IMR-90 (cell line): ENCODE results near the gene MPRIP.

Source experiments
- BHLHE40 ChIP-seq: fragments of 150-350 bp; IDR thresholded peaks from 2 replicates; pipeline ENCODE4 v1.6.1; 2016; ENCODE audit warnings: mild to moderate bottlenecking, low read depth, low read length
- CEBPB ChIP-seq: IDR thresholded peaks from 2 replicates; pipeline ENCODE4 v1.6.1; 2012; ENCODE audit warnings: low read depth, low read length, improper control_type of control experiment
- MAFK ChIP-seq: IDR thresholded peaks from 2 replicates; pipeline ENCODE4 v1.6.1; 2012; ENCODE audit warnings: low read depth, low read length, improper control_type of control experiment
- MAZ ChIP-seq: IDR thresholded peaks from 2 replicates; pipeline ENCODE4 v1.6.1; 2012; ENCODE audit warnings: low read depth, mild to moderate bottlenecking, low read length, improper control_type of control experiment, moderate library complexity, borderline replicate concordance
- POLR2A ChIP-seq: IDR thresholded peaks from 2 replicates; pipeline ENCODE4 v1.6.1; 2012; ENCODE audit warnings: mild to moderate bottlenecking, low read depth, low read length
- RAD21 ChIP-seq: IDR thresholded peaks from 2 replicates; pipeline ENCODE4 v1.6.1; 2012; ENCODE audit warnings: low read length, improper control_type of control experiment
- RFX5 ChIP-seq: IDR thresholded peaks from 2 replicates; pipeline ENCODE4 v1.8.0; 2012; ENCODE audit warnings: low read depth, mild to moderate bottlenecking, low read length, moderate library complexity
- SMC3 ChIP-seq: fragments of 150-350 bp; IDR thresholded peaks from 2 replicates; pipeline ENCODE4 v1.6.1; 2016; ENCODE audit warnings: low read depth, mild to moderate bottlenecking, antibody characterized with exemption, low read length, moderate library complexity
- TF ChIP-seq, protein P1 (sequence below): conservative IDR thresholded peaks from 2 replicates; pipeline ENCODE4 v1.5.1; 2012; ENCODE audit warnings: mild to moderate bottlenecking, low read depth, low read length, improper control_type of control experiment
- TF ChIP-seq, protein P2 (sequence below): fragments of 150-350 bp; IDR thresholded peaks from 2 replicates; pipeline ENCODE4 v1.6.1; 2016; ENCODE audit warnings: low read depth, mild to moderate bottlenecking, low read length, moderate library complexity, borderline replicate concordance

DNA sequence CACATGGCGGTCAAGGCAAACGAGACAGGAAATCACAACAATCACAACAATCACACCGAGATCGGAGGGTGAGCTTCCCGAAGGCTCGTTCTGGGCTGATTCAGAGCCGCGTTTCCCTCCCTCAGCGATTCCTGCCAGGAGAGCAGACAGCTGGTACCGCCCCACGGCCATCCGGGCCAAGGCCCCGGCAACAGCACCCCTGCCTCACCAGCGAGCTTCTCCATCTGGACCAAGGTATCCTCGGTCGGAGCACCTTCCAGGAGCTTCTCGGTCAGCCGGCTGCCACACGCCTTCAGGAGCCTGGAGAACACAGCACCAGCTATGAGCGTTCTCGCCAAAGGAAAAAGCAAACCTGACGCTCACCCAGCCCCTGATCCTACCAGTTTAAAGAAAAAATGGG is 179.1 kb downstream of the MPRIP start:
- TF ChIP-seq, protein P1, sequence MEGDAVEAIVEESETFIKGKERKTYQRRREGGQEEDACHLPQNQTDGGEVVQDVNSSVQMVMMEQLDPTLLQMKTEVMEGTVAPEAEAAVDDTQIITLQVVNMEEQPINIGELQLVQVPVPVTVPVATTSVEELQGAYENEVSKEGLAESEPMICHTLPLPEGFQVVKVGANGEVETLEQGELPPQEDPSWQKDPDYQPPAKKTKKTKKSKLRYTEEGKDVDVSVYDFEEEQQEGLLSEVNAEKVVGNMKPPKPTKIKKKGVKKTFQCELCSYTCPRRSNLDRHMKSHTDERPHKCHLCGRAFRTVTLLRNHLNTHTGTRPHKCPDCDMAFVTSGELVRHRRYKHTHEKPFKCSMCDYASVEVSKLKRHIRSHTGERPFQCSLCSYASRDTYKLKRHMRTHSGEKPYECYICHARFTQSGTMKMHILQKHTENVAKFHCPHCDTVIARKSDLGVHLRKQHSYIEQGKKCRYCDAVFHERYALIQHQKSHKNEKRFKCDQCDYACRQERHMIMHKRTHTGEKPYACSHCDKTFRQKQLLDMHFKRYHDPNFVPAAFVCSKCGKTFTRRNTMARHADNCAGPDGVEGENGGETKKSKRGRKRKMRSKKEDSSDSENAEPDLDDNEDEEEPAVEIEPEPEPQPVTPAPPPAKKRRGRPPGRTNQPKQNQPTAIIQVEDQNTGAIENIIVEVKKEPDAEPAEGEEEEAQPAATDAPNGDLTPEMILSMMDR, result no peak
- TF ChIP-seq CEBPB (no peak), MAFK (no peak), POLR2A (no peak), RFX5 (no peak), BHLHE40 (no peak), RAD21 (no peak), SMC3 (no peak), MAZ (no peak)
- TF ChIP-seq, protein P2, sequence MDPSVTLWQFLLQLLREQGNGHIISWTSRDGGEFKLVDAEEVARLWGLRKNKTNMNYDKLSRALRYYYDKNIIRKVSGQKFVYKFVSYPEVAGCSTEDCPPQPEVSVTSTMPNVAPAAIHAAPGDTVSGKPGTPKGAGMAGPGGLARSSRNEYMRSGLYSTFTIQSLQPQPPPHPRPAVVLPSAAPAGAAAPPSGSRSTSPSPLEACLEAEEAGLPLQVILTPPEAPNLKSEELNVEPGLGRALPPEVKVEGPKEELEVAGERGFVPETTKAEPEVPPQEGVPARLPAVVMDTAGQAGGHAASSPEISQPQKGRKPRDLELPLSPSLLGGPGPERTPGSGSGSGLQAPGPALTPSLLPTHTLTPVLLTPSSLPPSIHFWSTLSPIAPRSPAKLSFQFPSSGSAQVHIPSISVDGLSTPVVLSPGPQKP, result no peak
